SK-N-SH (cell line): ENCODE data around the gene PNRC2. TPM values are rescaled to one million over a fixed set of nuclear protein-coding genes. Genes with fewer than 3 reads are reported as not detected.
A peak's percentile ranks its signal among the peaks of the same experiment; 100 is the strongest.
"Not testable (repeated sequence)": the region's sequence is repeated elsewhere in the genome, so short reads cannot be mapped to it uniquely, and the experiment has no call there.

ENCODE experiments used
- CTCF ChIA-PET: fragments of 300-600, 350-600 bp; formaldehyde crosslinking; extraction: SDS; loops from one replicate; lab custom pipeline; 2021; lab: Yijun Ruan, JAX
- POLR2A ChIA-PET: fragments of 350-600 bp; sonication (Branson Sonifier 250); formaldehyde crosslinking; extraction: SDS; loops from one replicate; lab custom pipeline; 2020; ENCODE audit warnings: antibody characterized with exemption, inconsistent platforms; lab: Yijun Ruan, JAX
- DNase-seq: peaks from one replicate; pipeline ENCODE4 v3.0.0; 2012
- H2AFZ ChIP-seq: fragments of 200-600 bp; sonication (generic); 2 replicates; pipeline ENCODE4 v1.8.1; 2016; ENCODE audit warnings: antibody characterized with exemption, mild to moderate bottlenecking, low read depth
- H3F3A ChIP-seq: fragments of 200-600 bp; sonication (generic); replicated peaks from 2 replicates; pipeline ENCODE3; 2016; ENCODE audit warnings: antibody characterized with exemption, mild to moderate bottlenecking; ENCODE audit not compliant: insufficient read depth
- H3K27ac ChIP-seq, 2 experiments: fragments of 200-500 bp in 1 of 2; fragments of 200-600 bp in 1 of 2; sonication (Bioruptor generic) in 1 of 2; sonication (generic), shearing (Covaris generic) in 1 of 2; 2 replicates each; pipeline versions ENCODE4 v1.5.1 to v1.6.1; 2014 to 2016; ENCODE audit warnings: low read depth in 2 of 2, inconsistent platforms in 1 of 2, low read length in 1 of 2, mild to moderate bottlenecking in 1 of 2, mixed read lengths in 1 of 2
- H3K27me3 ChIP-seq: fragments of 200-600 bp; sonication (generic), shearing (Covaris generic); 2 replicates; pipeline ENCODE4 v1.6.1; 2016; ENCODE audit warnings: mixed run types; ENCODE audit not compliant: insufficient read depth
- H3K36me3 ChIP-seq, 2 experiments: fragments of 200-500 bp in 1 of 2; fragments of 200-600 bp in 1 of 2; sonication (Bioruptor generic) in 1 of 2; sonication (generic) in 1 of 2; replicated peaks in 1 of 2; 2 replicates each; pipeline versions ENCODE3 to v1.5.1; 2014 to 2016; ENCODE audit warnings: low read length in 1 of 2, mild to moderate bottlenecking in 1 of 2; ENCODE audit not compliant: insufficient read depth in 2 of 2, control insufficient read depth in 1 of 2
- H3K4me1 ChIP-seq, 2 experiments: fragments of 200-500 bp in 1 of 2; fragments of 200-600 bp in 1 of 2; sonication (Bioruptor generic) in 1 of 2; sonication (generic), shearing (Covaris generic) in 1 of 2; 2 replicates each; pipeline versions ENCODE4 v1.5.1 to v1.6.1; 2014 to 2016; ENCODE audit warnings: low read depth in 1 of 2, low read length in 1 of 2, mixed run types in 1 of 2; ENCODE audit not compliant: insufficient read depth in 2 of 2, control insufficient read depth in 1 of 2
- H3K4me2 ChIP-seq: fragments of 200-600 bp; sonication (generic), shearing (Covaris generic); 2 replicates; pipeline ENCODE4 v1.6.1; 2017; ENCODE audit warnings: mixed run types
- H3K4me3 ChIP-seq, 2 experiments: fragments of 200-500 bp in 1 of 2; fragments of 200-600 bp in 1 of 2; sonication (Bioruptor generic) in 1 of 2; sonication (generic), shearing (Covaris generic) in 1 of 2; 2 replicates each; pipeline versions ENCODE4 v1.5.1 to v1.8.1; 2014 to 2016; ENCODE audit warnings: low read depth in 2 of 2, inconsistent platforms in 1 of 2, low read length in 1 of 2, mild to moderate bottlenecking in 1 of 2, mixed read lengths in 1 of 2, moderate library complexity in 1 of 2
- H3K79me2 ChIP-seq: fragments of 200-600 bp; sonication (generic); 2 replicates; pipeline ENCODE4 v1.8.1; 2017; ENCODE audit warnings: mild to moderate bottlenecking; ENCODE audit not compliant: insufficient read depth
- H3K9ac ChIP-seq: fragments of 200-600 bp; sonication (generic); 2 replicates; pipeline ENCODE4 v1.6.1; 2017; ENCODE audit warnings: mixed run types
- H3K9me2 ChIP-seq: fragments of 200-600 bp; sonication (generic); 2 replicates; pipeline ENCODE4 v1.6.1; 2017; ENCODE audit warnings: mixed run types
- H3K9me3 ChIP-seq: fragments of 200-600 bp; sonication (generic); 2 replicates; pipeline ENCODE4 v1.6.1; 2017; ENCODE audit warnings: mixed run types, mild to moderate bottlenecking, moderate library complexity
- H4K20me1 ChIP-seq: fragments of 200-600 bp; sonication (generic); 2 replicates; pipeline ENCODE4 v1.6.1; 2017; ENCODE audit warnings: mild to moderate bottlenecking, mixed run types; ENCODE audit not compliant: insufficient read depth
- CTCF ChIP-seq: fragments of 200-600 bp; sonication (generic); IDR thresholded peaks from 2 replicates; pipeline ENCODE4 v1.6.1; 2017; ENCODE audit warnings: antibody characterized with exemption, mild to moderate bottlenecking, moderate library complexity
- ELF1 ChIP-seq: IDR thresholded peaks from 2 replicates; pipeline ENCODE4 v1.4.0; 2012
- EP300 ChIP-seq, 2 experiments: IDR thresholded peaks; 2 replicates each; pipeline versions ENCODE4 v1.4.0 to v1.6.1; 2012; ENCODE audit warnings: borderline replicate concordance in 1 of 2, low read depth in 1 of 2, low read length in 1 of 2
- FOXM1 ChIP-seq: IDR thresholded peaks from 2 replicates; pipeline ENCODE4 v1.4.0; 2012; ENCODE audit warnings: low read depth, mild to moderate bottlenecking
- GABPA ChIP-seq: IDR thresholded peaks from 2 replicates; pipeline ENCODE4 v1.4.0; 2012; ENCODE audit warnings: low read depth, mild to moderate bottlenecking
- IRF3 ChIP-seq: fragments of 150-350 bp; IDR thresholded peaks from 2 replicates; pipeline ENCODE4 v1.6.1; 2016; ENCODE audit warnings: mild to moderate bottlenecking, low read depth, low read length
- JUND ChIP-seq: IDR thresholded peaks from 2 replicates; pipeline ENCODE4 v1.4.0; 2012
- MAX ChIP-seq: IDR thresholded peaks from 2 replicates; pipeline ENCODE4 v1.4.0; 2012; ENCODE audit warnings: low read depth
- MEF2A ChIP-seq: IDR thresholded peaks from 2 replicates; pipeline ENCODE4 v1.4.0; 2012; ENCODE audit warnings: low read depth, borderline replicate concordance
- NFIC ChIP-seq: IDR thresholded peaks from 2 replicates; pipeline ENCODE4 v1.4.0; 2012; ENCODE audit warnings: borderline replicate concordance
- RAD21 ChIP-seq: IDR thresholded peaks from 2 replicates; pipeline ENCODE4 v1.6.1; 2012; ENCODE audit warnings: mild to moderate bottlenecking, low read length
- RCOR1 ChIP-seq: fragments of 150-350 bp; IDR thresholded peaks from 2 replicates; pipeline ENCODE4 v1.6.1; 2017; ENCODE audit warnings: antibody characterized with exemption, low read length
- RXRA ChIP-seq: IDR thresholded peaks from 2 replicates; pipeline ENCODE4 v1.4.0; 2012; ENCODE audit warnings: low read depth, mild to moderate bottlenecking, borderline replicate concordance
- SIN3A ChIP-seq: IDR thresholded peaks from 2 replicates; pipeline ENCODE4 v1.6.1; 2012; ENCODE audit warnings: low read depth, mild to moderate bottlenecking, low read length, moderate library complexity, borderline replicate concordance
- TCF12 ChIP-seq: IDR thresholded peaks from 2 replicates; pipeline ENCODE4 v1.4.0; 2012
- USF1 ChIP-seq: IDR thresholded peaks from 2 replicates; pipeline ENCODE4 v1.4.0; 2012; ENCODE audit warnings: low read depth, borderline replicate concordance
- USF2 ChIP-seq: fragments of 150-350 bp; IDR thresholded peaks from 2 replicates; pipeline ENCODE4 v1.6.1; 2017; ENCODE audit warnings: antibody characterized with exemption, low read length, low read depth, borderline replicate concordance
- ZBTB33 ChIP-seq: IDR thresholded peaks from 2 replicates; pipeline ENCODE4 v1.4.0; 2012; ENCODE audit warnings: low read depth, borderline replicate concordance
- WGBS: methylation state at CpG from one replicate; pipeline ENCODE4 v1.1.6; 2017; ENCODE audit warnings: low lambda C conversion rate; 5-methylcytosine and 5-hydroxymethylcytosine counted together
- polyA plus RNA-seq, 3 experiments: library from polyadenylated mRNA; depleted of rRNA; stranded (reverse); fragments of >200 nt; gene quantifications; 2 replicates each; pipeline ENCODE4 v1.2.3, GENCODE V29; 2012

Gene PNRC2
- polyA plus RNA-seq, 1 of the 3 experiments (the other 2 are of a cell fraction): 43.8 TPM

GRCh38 chr1:24007079-24007478, 47.5 kb downstream of the PNRC2 start (continued):
- no peak for TF ChIP-seq RXRA
- no peak for TF ChIP-seq NFIC
- TF ChIP-seq EP300 (IDR thresholded peaks at IDR 0.05; ENCODE audit: borderline replicate concordance in 1 of 2, low read depth in 1 of 2, low read length in 1 of 2): no peak
- no peak for TF ChIP-seq USF2
- TF ChIP-seq RCOR1: no peak
- no peak for TF ChIP-seq SIN3A

- H3K9ac ChIP-seq, H3K36me3 ChIP-seq, H4K20me1 ChIP-seq, H3K79me2 ChIP-seq, H3K9me2 ChIP-seq, POLR2A ChIA-PET, DNase-seq, H3K9me3 ChIP-seq, H3F3A ChIP-seq, H3K4me3 ChIP-seq, H3K27me3 ChIP-seq, H2AFZ ChIP-seq: not testable (repeated sequence)
- Histone ChIP-seq H3K4me1 (peaks cover 0 to 12% of the 10 kb centered on the region in 2 experiments; a peak in 1 of 4 replicates), H3K27ac (peak overlapping the region in 1 of 2 experiments; percentile 65; a peak in 2 of 4 replicates), H3K4me2 (peak overlapping the region; percentile 24)
- CTCF ChIA-PET: interaction anchor here (0.6 to 1.1 kb wide), 2 partner anchors 19 to 42 kb away, joined by 3 to 4 read pairs; no protein-coding TSS in a partner anchor
- 31% methylated on average over 3 of the region's 3 CpGs for WGBS
- 0 out of 2 replicates have a peak, but pooled peaks have one; percentile 33 for TF ChIP-seq NFIC
Observed at GRCh38 chr1:24008574-24009184, 49.1 kb downstream of the PNRC2 start.

- no peak overlapping the region for H3K9ac ChIP-seq
- CTCF ChIA-PET: no interaction called here
- WGBS: 67% methylated on average over 1 of the region's 1 CpG
- DNase-seq: no peak
- peaks cover 10% of the 10 kb centered on the region for H3F3A ChIP-seq
- POLR2A ChIA-PET: no interaction called here
- 0 out of 2 replicates have a peak, but pooled peaks cover 6% of the 10 kb centered on the region for H3K9me3 ChIP-seq
- no peaks in the 10 kb centered on the region for H3K27me3 ChIP-seq
- H3K4me2 ChIP-seq: peak overlapping the region; percentile 24
- H4K20me1 ChIP-seq: no peaks in the 10 kb centered on the region
- H3K9me2 ChIP-seq: no peaks in the 10 kb centered on the region
- peak overlapping the region in 1 of 2 experiments; percentile 65; a peak in 3 of 4 replicates for H3K27ac ChIP-seq
- H3K79me2 ChIP-seq: no peaks in the 10 kb centered on the region
- H3K4me1 ChIP-seq: peaks cover 0 to 12% of the 10 kb centered on the region in 2 experiments; a peak in 1 of 4 replicates
- H2AFZ ChIP-seq: no peak overlapping the region
- H3K4me3 ChIP-seq: no peak overlapping the region
- no peaks in the 10 kb centered on the region for H3K36me3 ChIP-seq
- no peak for TF ChIP-seq RAD21
- no peak for TF ChIP-seq FOXM1
- no peak for TF ChIP-seq MEF2A
- TF ChIP-seq CTCF: no peak
- no peak; the same call in 1 of the 2 replicates for TF ChIP-seq ELF1
- peak; percentile 71 for TF ChIP-seq TCF12
- no peak for TF ChIP-seq USF2
- TF ChIP-seq ZBTB33: no peak
- TF ChIP-seq IRF3: no peak
- TF ChIP-seq GABPA: no peak
- TF ChIP-seq MAX: no peak
- TF ChIP-seq USF1: no peak
- peak; percentile 92 for TF ChIP-seq JUND
Observed at GRCh38 chr1:24009406-24009805, 49.8 kb downstream of the PNRC2 start.
